ENCODE measurements around the gene SFXN5. TPM values are rescaled to one million over a fixed set of nuclear protein-coding genes. Genes with fewer than 3 reads are reported as not detected.
"Not testable (repeated sequence)": the region's sequence is repeated elsewhere in the genome, so short reads cannot be mapped to it uniquely, and the experiment has no call there.

SFXN5 gene
- total and polyA plus RNA-seq, 11 donors = 6.0 to 12.5 (median 8.7) TPM

GRCh38 chr2:73067043-73067442, 4.5 kb downstream of the SFXN5 start:
- Histone ChIP-seq H3K27ac (no peak overlapping the region), H3K9me3 (no peaks in the 10 kb centered on the region), H3K4me1 (peaks cover 0 to 47% (median 29%) of the 10 kb centered on the region in 12 donors), H3K4me3 (no peak overlapping the region), H3K36me3 (peaks cover 0 to 3% (median 0%) of the 10 kb centered on the region in 9 donors), H3K27me3 (no peaks in the 10 kb centered on the region)
- WGBS, 4 donors = 89 to 94% (median 93%) methylated on average over 2 of the region's 2 CpGs
- intact Hi-C loops (cut with DNase I) = loop anchor here in 1 of 10 donors (5.0 to 10.0 kb wide), 2 partner anchors 75 to 318 kb away; partner anchors contain the start of gene ALMS1
- TF ChIP-seq, protein P1, sequence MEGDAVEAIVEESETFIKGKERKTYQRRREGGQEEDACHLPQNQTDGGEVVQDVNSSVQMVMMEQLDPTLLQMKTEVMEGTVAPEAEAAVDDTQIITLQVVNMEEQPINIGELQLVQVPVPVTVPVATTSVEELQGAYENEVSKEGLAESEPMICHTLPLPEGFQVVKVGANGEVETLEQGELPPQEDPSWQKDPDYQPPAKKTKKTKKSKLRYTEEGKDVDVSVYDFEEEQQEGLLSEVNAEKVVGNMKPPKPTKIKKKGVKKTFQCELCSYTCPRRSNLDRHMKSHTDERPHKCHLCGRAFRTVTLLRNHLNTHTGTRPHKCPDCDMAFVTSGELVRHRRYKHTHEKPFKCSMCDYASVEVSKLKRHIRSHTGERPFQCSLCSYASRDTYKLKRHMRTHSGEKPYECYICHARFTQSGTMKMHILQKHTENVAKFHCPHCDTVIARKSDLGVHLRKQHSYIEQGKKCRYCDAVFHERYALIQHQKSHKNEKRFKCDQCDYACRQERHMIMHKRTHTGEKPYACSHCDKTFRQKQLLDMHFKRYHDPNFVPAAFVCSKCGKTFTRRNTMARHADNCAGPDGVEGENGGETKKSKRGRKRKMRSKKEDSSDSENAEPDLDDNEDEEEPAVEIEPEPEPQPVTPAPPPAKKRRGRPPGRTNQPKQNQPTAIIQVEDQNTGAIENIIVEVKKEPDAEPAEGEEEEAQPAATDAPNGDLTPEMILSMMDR (IDR thresholded peaks at IDR 0.05) = no peak
- TF ChIP-seq POLR2A (IDR thresholded peaks at IDR 0.05) = no peak
- ATAC-seq (no peak), DNase-seq (no peak)

DNA sequence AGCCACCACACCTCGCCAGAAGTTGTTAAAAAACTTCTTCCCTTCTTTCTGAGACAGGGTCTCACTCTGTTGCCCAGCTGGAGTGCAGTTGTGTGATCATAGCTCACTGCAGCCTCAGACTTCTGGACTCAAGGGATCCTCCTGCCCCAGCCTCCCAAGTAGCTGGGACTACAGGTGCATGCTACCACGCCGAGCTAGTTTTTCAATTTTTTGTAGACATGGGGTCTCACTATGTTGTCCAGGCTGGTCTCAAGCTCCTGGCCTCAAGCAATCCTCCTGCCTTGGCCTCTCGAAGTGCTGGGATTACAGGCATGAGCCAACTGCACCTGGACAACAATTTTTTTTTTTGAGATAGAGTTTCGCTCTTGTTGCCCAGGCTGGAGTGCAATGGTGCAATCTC, 6.4 kb downstream of the SFXN5 start:
- Histone ChIP-seq H3K27ac (peak overlapping the region in 2 of 12 donors; percentile 39 to 77), H3K4me1 (peaks cover 0 to 39% (median 23%) of the 10 kb centered on the region in 12 donors)
- not testable (repeated sequence) for DNase-seq, H3K27me3 ChIP-seq, ATAC-seq, H3K4me3 ChIP-seq, H3K9me3 ChIP-seq, H3K36me3 ChIP-seq
- intact Hi-C loops (cut with DNase I) = loop anchor here in 1 of 10 donors (5.0 to 10.0 kb wide), 2 partner anchors 73 to 320 kb away; partner anchors contain the start of gene ALMS1
- 95 to 100% (median 98%) methylated on average over 5 of the region's 5 CpGs for WGBS, 4 donors

- Histone ChIP-seq H3K4me3 (no peak overlapping the region), H3K27me3 (no peaks in the 10 kb centered on the region), H3K36me3 (peaks cover 0 to 3% (median 0%) of the 10 kb centered on the region in 9 donors), H3K27ac (peak overlapping the region in 8 of 12 donors; percentile 6 to 77 (median 40)), H3K4me1 (peaks cover 0 to 30% (median 15%) of the 10 kb centered on the region in 12 donors), H3K9me3 (no peaks in the 10 kb centered on the region)
- peak; percentile 68 to 76 (median 71) for ATAC-seq
- intact Hi-C loops (cut with DNase I) = loop anchor here in 1 of 10 donors (10.0 kb wide), 1 partner anchor 321 kb away; the partner anchor contains the start of gene ALMS1
- WGBS, 4 donors = 79 to 87% (median 84%) methylated on average over 8 of the region's 8 CpGs
- TF ChIP-seq, protein P1 (IDR thresholded peaks at IDR 0.05) = no peak
- DNase-seq = no peak
Measured at GRCh38 chr2:73063909-73064875, 7.3 kb downstream of the SFXN5 start.

DNA sequence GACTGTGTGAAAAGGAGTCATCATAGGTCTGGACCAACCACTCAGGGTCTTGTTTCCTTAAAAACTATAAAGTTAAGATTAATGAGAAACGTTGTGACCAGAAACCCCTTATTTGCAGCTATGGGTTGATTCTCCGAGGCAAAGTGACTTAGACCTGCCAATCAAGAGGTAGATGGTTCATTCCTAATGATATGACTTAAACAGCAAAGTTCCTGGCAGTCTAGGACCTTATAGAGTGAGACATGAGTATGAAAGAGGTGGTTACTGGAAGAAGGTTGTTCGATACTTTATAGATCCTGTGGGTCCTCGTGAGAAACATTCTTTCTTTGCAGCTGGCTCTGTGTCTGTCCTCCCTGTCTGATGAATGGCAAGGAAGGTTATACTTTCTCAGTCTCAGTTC, 8.0 kb downstream of the SFXN5 start:
- WGBS, 4 donors = 69 to 81% (median 78%) methylated on average over 4 of the region's 4 CpGs
- ATAC-seq (no peak), DNase-seq (no peak)
- TF ChIP-seq, protein P1 (IDR thresholded peaks at IDR 0.05) = no peak
- TF ChIP-seq POLR2A (IDR thresholded peaks at IDR 0.05) = no peak
- Histone ChIP-seq H3K27ac (peak overlapping the region in 4 of 12 donors; percentile 41 to 77 (median 52)), H3K4me3 (no peak overlapping the region), H3K9me3 (no peaks in the 10 kb centered on the region), H3K4me1 (peaks cover 0 to 24% (median 11%) of the 10 kb centered on the region in 12 donors), H3K36me3 (peaks cover 0 to 3% (median 0%) of the 10 kb centered on the region in 9 donors), H3K27me3 (no peaks in the 10 kb centered on the region)
- intact Hi-C loops (cut with DNase I) = loop anchor here in 1 of 10 donors (10.0 kb wide), 1 partner anchor 321 kb away; the partner anchor contains the start of gene ALMS1

Measured in heart left ventricle (tissue), 16 donors.